Stromal cell of bone marrow (primary cell): ENCODE measurements around the gene ISOC2.

ENCODE experiments used
- DNase-seq: peaks from one replicate; pipeline ENCODE4 v3.0.0-alpha.2; 2012; ENCODE audit warnings: low read depth

The ISOC2 gene

GRCh38 chr19:55406826-55407549 is 54.5 kb downstream of the ISOC2 start:
- DNase-seq, result no peak

GRCh38 chr19:55406091-55406825 is 55.2 kb downstream of the ISOC2 start:
- no peak for DNase-seq

GRCh38 chr19:55405638-55406037 is 55.8 kb downstream of the ISOC2 start:
- DNase-seq, result no peak
